H1 (cell line): Measurements from ENCODE around the gene PCDH7. TPM values are rescaled to one million over a fixed set of nuclear protein-coding genes. Genes with fewer than 3 reads are reported as not detected.

ENCODE experiments used
- BACH1 ChIP-seq: IDR thresholded peaks from 2 replicates; pipeline ENCODE4 v1.6.1; 2012; ENCODE audit warnings: low read length, improper control_type of control experiment
- BCL11A ChIP-seq, 2 experiments: IDR thresholded peaks; one replicate each; pipeline ENCODE4 v1.6.1; 2011; ENCODE audit warnings: low read depth in 2 of 2, low read length in 2 of 2, mild to moderate bottlenecking in 2 of 2
- CHD1 ChIP-seq: IDR thresholded peaks from 2 replicates; pipeline ENCODE4 v1.6.1; 2012; ENCODE audit warnings: low read depth, low read length, improper control_type of control experiment
- CHD2 ChIP-seq: IDR thresholded peaks from 2 replicates; pipeline ENCODE4 v1.6.1; 2012; ENCODE audit warnings: low read length, improper control_type of control experiment
- JUND ChIP-seq: IDR thresholded peaks from 2 replicates; pipeline ENCODE4 v1.6.1; 2011; ENCODE audit warnings: mild to moderate bottlenecking, improper control_type of control experiment, low read length
- KDM4A ChIP-seq: IDR thresholded peaks from one replicate; pipeline ENCODE4 v1.7.1; 2012; ENCODE audit warnings: low read depth, mild to moderate bottlenecking, moderate library complexity, low read length, inconsistent platforms; ENCODE audit not compliant: severe bottlenecking
- POLR2A ChIP-seq, 2 experiments: IDR thresholded peaks; 1 replicate in 1 of 2; 2 replicates in 1 of 2; pipeline ENCODE4 v1.6.1; 2011; ENCODE audit warnings: low read depth in 2 of 2, low read length in 2 of 2, mild to moderate bottlenecking in 2 of 2; ENCODE audit errors: control extremely low read depth in 1 of 2
- SRF ChIP-seq: IDR thresholded peaks from 2 replicates; pipeline ENCODE4 v1.6.1; 2011; ENCODE audit warnings: mild to moderate bottlenecking, low read depth, low read length, moderate library complexity
- TEAD4 ChIP-seq: IDR thresholded peaks from 2 replicates; pipeline ENCODE4 v1.6.1; 2012; ENCODE audit warnings: low read depth, low read length, inconsistent platforms, mixed read lengths
- polyA plus RNA-seq, 7 experiments: library from polyadenylated mRNA; depleted of rRNA in 3 of 7; stranded (reverse) in 5 of 7; unstranded in 2 of 7; fragments of >200 nt in 5 of 7; fragments of 200-250 nt in 2 of 7; gene quantifications; 1 replicate in 5 of 7; 2 replicates in 1 of 7; 4 replicates in 1 of 7; pipeline versions ENCODE4 v1.2.1 to v1.2.3, GENCODE V29; 2011 to 2013; ENCODE audit warnings: missing spikeins in 2 of 7, mixed read lengths in 2 of 7
- total RNA-seq: library from RNA; stranded (reverse); fragmentation: NEBNext Ultra II Directional; extraction: Animal tissue kit (Norgen Biotek cat#: 25700); gene quantifications from 2 replicates; pipeline ENCODE4 v1.2.1, GENCODE V29; 2021
- TF ChIP-seq, protein P1 (sequence below): IDR thresholded peaks from 2 replicates; pipeline ENCODE4 v1.6.1; 2012; ENCODE audit warnings: inconsistent platforms

The PCDH7 gene
- total and polyA plus RNA-seq, 2 of the 8 experiments (the other 6 are each of a cell fraction or from before 2014, with no cell fraction given): 3.1 to 6.1 TPM

DNA sequence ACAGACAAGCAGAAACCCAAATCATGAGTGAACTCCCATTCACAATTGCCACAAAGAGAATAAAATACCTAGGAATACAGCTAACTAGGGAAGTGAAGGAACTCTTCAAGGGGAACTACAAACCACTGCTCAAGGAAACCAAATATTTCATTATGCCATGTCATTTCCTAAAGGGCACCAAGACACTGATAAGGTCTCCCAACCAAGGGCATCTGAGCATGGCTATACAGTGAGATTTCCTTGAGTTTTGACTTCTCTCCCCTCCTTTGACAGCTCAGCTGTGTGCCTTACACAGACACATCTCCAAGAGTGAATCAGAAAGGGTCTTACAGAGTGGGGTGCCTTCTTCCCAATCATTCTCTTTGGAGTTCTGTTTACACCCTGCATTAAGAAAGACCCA, 40.4 kb downstream of the PCDH7 start (continued):
- TF ChIP-seq SRF: no peak
- no peak for TF ChIP-seq CHD2
- no peak for TF ChIP-seq BCL11A (IDR thresholded peaks at IDR 0.05; ENCODE audit: low read depth in 2 of 2, low read length in 2 of 2)
- no peak for TF ChIP-seq JUND
- TF ChIP-seq TEAD4: no peak
- no peak for TF ChIP-seq POLR2A (IDR thresholded peaks at IDR 0.05; ENCODE audit: control extremely low read depth in 1 of 2, low read depth in 2 of 2, low read length in 2 of 2)
- no peak for TF ChIP-seq KDM4A
- no peak for TF ChIP-seq CHD1
- no peak for TF ChIP-seq BACH1
- TF ChIP-seq, protein P1, sequence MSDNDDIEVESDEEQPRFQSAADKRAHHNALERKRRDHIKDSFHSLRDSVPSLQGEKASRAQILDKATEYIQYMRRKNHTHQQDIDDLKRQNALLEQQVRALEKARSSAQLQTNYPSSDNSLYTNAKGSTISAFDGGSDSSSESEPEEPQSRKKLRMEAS: no peak
